GM21423 (cell line): ENCODE results near the gene HLA-DRA.
A peak's percentile ranks its signal among the peaks of the same experiment; 100 is the strongest.

Source experiments
- ATAC-seq: cut with Tn5 transposase; IDR thresholded peaks from one replicate; pipeline ENCODE4 v1.9.1; 2021; ENCODE audit warnings: mild to moderate bottlenecking, moderate library complexity; ENCODE audit not compliant: unreplicated experiment

The HLA-DRA gene

DNA sequence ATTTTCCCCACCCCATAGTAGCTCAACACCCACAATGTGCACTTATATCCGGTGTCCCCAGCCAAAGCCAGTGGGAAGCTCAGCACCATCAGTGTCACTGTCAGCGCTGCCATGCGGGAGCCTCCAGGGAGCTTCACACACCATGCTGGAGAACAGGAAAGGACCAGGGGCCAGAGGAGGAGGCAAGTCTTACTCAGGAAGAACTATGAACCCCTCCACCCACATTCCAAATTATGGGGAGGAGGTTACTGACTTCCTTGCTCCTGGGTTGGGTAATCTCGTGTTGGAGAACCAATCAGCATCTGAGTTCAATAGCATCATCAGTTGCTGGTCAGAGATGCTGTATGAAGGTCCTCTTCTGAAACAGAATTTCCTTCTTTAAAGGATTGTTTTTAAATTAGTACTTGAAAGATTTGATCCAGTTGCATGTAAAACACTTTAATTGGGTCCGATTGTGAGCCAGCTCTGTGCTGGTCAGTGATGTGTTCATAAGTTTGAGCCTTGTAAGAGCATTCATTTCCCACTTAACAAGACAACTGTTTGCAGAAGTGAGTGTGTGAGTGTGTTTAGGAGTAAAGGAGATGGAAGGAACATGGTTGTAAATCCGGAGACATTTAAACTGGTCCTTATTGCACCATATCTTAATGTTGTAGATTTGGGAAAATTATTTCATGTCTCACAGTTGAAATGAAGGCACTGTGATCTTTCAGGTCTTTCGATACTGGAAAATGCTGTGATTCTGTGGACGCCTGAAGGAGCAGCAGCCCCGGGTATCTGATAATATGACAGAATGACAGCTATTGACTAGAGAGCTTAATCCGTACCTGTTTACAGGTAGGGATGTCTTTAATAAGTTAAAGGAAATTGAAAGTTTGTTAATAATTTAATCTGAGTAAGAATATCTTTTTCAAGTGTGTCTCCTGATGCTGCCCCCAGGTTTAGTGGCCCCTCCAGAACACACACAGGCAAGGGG lies 34.0 kb downstream of the HLA-DRA start:
- ATAC-seq = peak; percentile 88

GRCh38 chr6:32475392-32476206 lies 35.9 kb downstream of the HLA-DRA start:
- no peak for ATAC-seq

DNA sequence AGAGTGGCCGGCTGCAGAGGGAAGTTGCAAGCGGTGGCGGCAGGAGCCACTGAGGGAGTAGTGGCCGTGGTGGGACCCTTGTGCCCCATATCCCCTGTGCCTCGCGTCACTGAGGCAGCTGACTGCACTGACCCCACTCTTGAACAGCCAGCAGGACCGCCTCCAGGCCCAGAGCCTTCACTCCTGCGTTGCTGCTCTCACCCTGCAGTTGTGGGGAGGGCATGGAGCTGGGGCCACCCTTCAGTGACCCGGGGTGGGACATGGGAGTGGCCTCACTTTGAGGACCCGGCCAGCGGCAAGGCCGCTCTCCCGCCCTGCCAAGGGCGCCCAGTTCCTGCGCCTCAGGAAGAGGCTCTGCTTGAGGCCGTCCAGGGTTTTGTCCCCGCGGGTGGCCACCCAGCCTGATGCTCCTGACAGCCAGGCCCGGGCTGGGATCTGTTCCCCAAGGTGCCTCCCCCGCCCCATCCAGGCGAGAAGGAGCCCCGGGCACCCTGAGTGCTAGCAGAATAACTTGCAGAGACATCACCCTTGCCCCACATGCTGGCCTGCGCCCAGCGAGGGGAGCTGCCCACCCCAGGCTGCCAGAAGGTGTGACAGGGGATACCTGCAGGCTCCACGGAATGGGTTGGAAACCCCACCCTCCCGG lies 44.4 kb downstream of the HLA-DRA start:
- no peak for ATAC-seq

DNA sequence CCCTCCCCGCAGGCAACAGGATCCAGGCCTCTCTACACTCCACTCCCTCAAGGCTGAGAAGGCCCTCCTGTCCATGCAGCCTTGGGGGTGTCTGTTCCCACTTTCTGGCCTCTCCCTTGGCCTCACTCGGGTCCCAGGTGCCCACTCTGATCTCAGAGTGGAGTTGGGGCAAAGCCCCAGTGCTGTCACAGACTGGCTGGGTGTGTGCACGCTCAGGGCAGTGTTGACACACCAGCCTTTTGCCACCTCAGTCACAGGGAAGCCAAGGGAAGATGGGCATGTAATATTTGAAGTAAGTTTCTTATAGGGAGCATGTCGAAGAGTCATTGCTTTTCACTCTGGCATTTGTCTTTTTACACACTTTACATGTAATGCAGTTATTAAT lies 44.9 kb downstream of the HLA-DRA start:
- ATAC-seq = no peak

DNA sequence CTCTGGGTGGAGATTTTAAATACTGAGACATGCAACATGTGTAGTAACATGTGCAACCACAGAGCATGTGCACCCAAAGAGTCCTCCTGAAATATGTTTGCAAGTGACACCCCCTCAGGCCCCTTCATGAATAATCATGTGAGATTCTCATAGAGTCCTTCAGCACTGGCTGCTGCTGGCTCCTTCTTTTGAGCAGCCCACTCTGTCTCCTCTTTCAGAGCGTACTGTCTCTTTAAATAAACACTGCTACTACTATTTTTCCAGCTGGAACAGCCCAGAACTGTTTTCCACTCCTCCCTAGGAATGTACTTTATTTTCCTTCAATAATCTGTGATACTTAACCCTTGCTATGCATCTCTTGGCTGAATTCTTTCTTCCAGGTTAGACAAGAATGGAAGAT lies 48.4 kb downstream of the HLA-DRA start:
- no peak for ATAC-seq

- no peak for ATAC-seq
Measured at GRCh38 chr6:32491700-32492099, 52.0 kb downstream of the HLA-DRA start.

GRCh38 chr6:32492351-32492750 lies 52.7 kb downstream of the HLA-DRA start:
- no peak for ATAC-seq
